Measurements from ENCODE around the gene DMBT1.

DMBT1 gene

DNA sequence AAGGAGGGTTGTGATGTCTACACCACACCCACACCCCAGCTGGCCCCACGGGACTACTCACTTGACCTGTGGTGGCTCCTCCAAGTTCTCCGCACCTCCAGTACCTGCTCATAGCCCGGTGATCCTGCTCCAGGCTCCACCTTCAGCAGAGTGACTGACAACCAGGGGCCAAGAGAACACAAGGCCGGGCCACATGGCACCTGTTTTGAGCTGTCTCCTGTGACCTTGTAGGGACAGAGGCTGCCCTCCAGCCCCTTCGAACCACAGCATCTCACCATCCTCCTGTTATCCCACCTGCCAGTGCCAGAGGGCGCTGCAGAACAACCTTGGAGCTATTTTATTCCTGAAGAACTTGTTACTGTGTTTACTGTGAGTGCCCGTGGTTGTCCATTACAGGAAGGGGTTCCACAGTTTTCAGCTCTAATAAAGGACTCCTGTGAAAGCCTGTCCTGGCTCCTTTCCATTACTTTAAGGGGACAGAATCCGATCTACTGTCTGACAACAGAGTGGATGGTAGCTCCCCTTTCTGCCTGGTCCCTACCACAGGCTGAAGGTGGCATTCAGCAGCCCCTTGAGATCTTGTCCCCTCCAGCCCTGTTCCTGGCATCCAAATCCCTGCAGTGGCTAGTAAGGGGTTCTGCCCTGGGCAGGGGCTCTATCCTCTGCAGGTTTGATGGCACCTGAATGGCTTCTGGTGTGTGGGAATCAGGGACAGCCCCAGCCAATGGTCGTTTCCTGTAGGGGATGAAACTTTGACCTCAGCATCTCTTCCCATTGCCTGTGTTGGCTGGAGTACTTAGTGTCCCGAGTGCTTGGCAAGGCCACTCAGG is 88.3 kb downstream of the DMBT1 start:
- TF ChIP-seq, protein P1, sequence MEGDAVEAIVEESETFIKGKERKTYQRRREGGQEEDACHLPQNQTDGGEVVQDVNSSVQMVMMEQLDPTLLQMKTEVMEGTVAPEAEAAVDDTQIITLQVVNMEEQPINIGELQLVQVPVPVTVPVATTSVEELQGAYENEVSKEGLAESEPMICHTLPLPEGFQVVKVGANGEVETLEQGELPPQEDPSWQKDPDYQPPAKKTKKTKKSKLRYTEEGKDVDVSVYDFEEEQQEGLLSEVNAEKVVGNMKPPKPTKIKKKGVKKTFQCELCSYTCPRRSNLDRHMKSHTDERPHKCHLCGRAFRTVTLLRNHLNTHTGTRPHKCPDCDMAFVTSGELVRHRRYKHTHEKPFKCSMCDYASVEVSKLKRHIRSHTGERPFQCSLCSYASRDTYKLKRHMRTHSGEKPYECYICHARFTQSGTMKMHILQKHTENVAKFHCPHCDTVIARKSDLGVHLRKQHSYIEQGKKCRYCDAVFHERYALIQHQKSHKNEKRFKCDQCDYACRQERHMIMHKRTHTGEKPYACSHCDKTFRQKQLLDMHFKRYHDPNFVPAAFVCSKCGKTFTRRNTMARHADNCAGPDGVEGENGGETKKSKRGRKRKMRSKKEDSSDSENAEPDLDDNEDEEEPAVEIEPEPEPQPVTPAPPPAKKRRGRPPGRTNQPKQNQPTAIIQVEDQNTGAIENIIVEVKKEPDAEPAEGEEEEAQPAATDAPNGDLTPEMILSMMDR (IDR thresholded peaks at IDR 0.05; ENCODE audit: low read length, missing control alignments): peak; percentile 69
- DNase-seq (ENCODE audit: low read depth): peak; percentile 50
- no peak overlapping the region for H3K4me3 ChIP-seq (replicated peaks; ENCODE audit: low read depth, low read length)

- TF ChIP-seq, protein P1 (IDR thresholded peaks at IDR 0.05; ENCODE audit: low read length, missing control alignments): no peak
- H3K4me3 ChIP-seq (replicated peaks; ENCODE audit: low read depth, low read length): no peak overlapping the region
- no peak for DNase-seq (ENCODE audit: low read depth)
Observed at GRCh38 chr10:122649903-122650302, 89.3 kb downstream of the DMBT1 start.

GRCh38 chr10:122650331-122650730 is 89.8 kb downstream of the DMBT1 start:
- H3K4me3 ChIP-seq (replicated peaks; ENCODE audit: low read depth, low read length): no peak overlapping the region
- no peak for DNase-seq (ENCODE audit: low read depth)
- TF ChIP-seq, protein P1 (IDR thresholded peaks at IDR 0.05; ENCODE audit: low read length, missing control alignments): no peak

GRCh38 chr10:122655524-122656307 is 95.2 kb downstream of the DMBT1 start:
- no peak overlapping the region for H3K4me3 ChIP-seq (replicated peaks; ENCODE audit: low read depth, low read length)
- TF ChIP-seq, protein P1 (IDR thresholded peaks at IDR 0.05; ENCODE audit: low read length, missing control alignments): no peak
- no peak for DNase-seq (ENCODE audit: low read depth)

DNA sequence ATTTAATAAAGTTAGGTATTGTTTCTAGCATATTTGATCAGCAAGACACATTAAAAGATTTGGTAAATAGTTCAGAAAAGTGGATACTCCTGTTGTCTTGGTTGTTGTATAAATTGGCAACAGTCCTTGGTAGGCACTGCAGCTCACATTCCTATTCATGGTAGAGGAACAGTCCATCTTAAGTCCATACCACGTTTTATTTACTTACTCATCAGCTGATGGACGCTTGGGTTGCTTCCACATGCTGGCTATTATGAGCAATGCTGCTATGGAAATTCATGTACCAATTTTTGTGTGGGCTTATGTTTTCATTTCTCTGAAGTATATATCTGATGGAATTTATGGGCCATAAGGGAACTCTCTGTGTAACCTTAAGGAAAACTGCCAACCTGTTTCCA is 95.8 kb downstream of the DMBT1 start:
- no peak overlapping the region for H3K4me3 ChIP-seq (replicated peaks; ENCODE audit: low read depth, low read length)
- no peak for DNase-seq (ENCODE audit: low read depth)

GRCh38 chr10:122656741-122657140 is 96.2 kb downstream of the DMBT1 start:
- no peak overlapping the region for H3K4me3 ChIP-seq (replicated peaks; ENCODE audit: low read depth, low read length)
- TF ChIP-seq, protein P1 (IDR thresholded peaks at IDR 0.05; ENCODE audit: low read length, missing control alignments): no peak
- DNase-seq (ENCODE audit: low read depth): no peak

More for the DNA sequence above, 95.8 kb downstream of the DMBT1 start:
- TF ChIP-seq, protein P1 (IDR thresholded peaks at IDR 0.05; ENCODE audit: low read length, missing control alignments): no peak
